Endothelial cell of umbilical vein (primary cell): Measurements from ENCODE around the gene DPP7. TPM values are rescaled to one million over a fixed set of nuclear protein-coding genes. Genes with fewer than 3 reads are reported as not detected.
A peak's percentile ranks its signal among the peaks of the same experiment; 100 is the strongest.

ENCODE experiments used
- BruUV-seq: library from RNA; stranded (reverse); fragments of 400-500 nt; replicated peaks from 2 replicates; lab custom pipeline; 2021; lab: Mats Ljungman, UMichigan
- CTCF ChIA-PET: fragments of 300-600, 350-600 bp; sonication (Branson Sonifier 250); formaldehyde crosslinking; loops from one replicate; lab custom pipeline; 2021; ENCODE audit warnings: antibody characterized with exemption, inconsistent platforms; lab: Charles Lee
- POLR2A ChIA-PET: fragments of 300-600, 350-600 bp; sonication (Branson Sonifier 250); formaldehyde crosslinking; loops from one replicate; lab custom pipeline; 2021; ENCODE audit warnings: antibody characterized with exemption, inconsistent platforms; lab: Charles Lee
- DNase-seq: peaks from one replicate; pipeline ENCODE4 v3.0.0-alpha.2; 2011; ENCODE audit warnings: low read depth, low spot score
- FAIRE-seq: peaks from 2 replicates; lab custom pipeline; 2011; peaks lifted over from hg19 to GRCh38; lab: Jason Lieb, UNC
- H2AFZ ChIP-seq: 2 replicates; pipeline ENCODE4 v1.6.0; 2012; ENCODE audit warnings: low read depth, low read length, control low read depth, inconsistent platforms
- H3K27ac ChIP-seq: 2 replicates; pipeline ENCODE4 v1.5.1; 2011; ENCODE audit warnings: low read depth, mild to moderate bottlenecking, control low read depth, low read length, moderate library complexity; ENCODE audit not compliant: insufficient read depth
- H3K27me3 ChIP-seq, 2 experiments: 2 replicates each; pipeline versions ENCODE4 v1.6.0 to v1.6.1; 2011; ENCODE audit warnings: low read length in 2 of 2, mixed read lengths in 1 of 2; ENCODE audit not compliant: control insufficient read depth in 2 of 2, insufficient read depth in 2 of 2
- H3K36me3 ChIP-seq, 2 experiments: 2 replicates in 1 of 2; 3 replicates in 1 of 2; pipeline ENCODE4 v1.5.1; 2011; ENCODE audit warnings: low read length in 2 of 2, mild to moderate bottlenecking in 1 of 2, moderate library complexity in 1 of 2; ENCODE audit not compliant: control insufficient read depth in 2 of 2, insufficient read depth in 2 of 2; ENCODE audit errors: extremely low read depth in 1 of 2
- H3K4me1 ChIP-seq: 3 replicates; pipeline ENCODE4 v1.5.1; 2011; ENCODE audit warnings: mild to moderate bottlenecking, low read length; ENCODE audit not compliant: control insufficient read depth, insufficient read depth; ENCODE audit errors: extremely low read depth
- H3K4me2 ChIP-seq: 2 replicates; pipeline ENCODE4 v1.6.1; 2011; ENCODE audit warnings: low read length, control low read depth, mixed read lengths; ENCODE audit not compliant: insufficient read depth
- H3K4me3 ChIP-seq, 3 experiments: fragments of 200-600 bp in 1 of 3; sonication (generic), shearing (Covaris generic) in 1 of 3; replicated peaks in 1 of 3; 2 replicates each; pipeline ENCODE4 v1.5.1; 2011 to 2016; ENCODE audit warnings: control low read depth in 3 of 3, low read length in 3 of 3, mild to moderate bottlenecking in 2 of 3, inconsistent platforms in 1 of 3, low read depth in 1 of 3, moderate library complexity in 1 of 3; ENCODE audit not compliant: insufficient read depth in 1 of 3
- H3K79me2 ChIP-seq: 2 replicates; pipeline ENCODE4 v1.6.0; 2012; ENCODE audit warnings: low read length, inconsistent platforms; ENCODE audit not compliant: control insufficient read depth, insufficient read depth
- H3K9ac ChIP-seq: replicated peaks from 2 replicates; pipeline ENCODE3; 2011; ENCODE audit warnings: low read length, control low read depth; ENCODE audit not compliant: insufficient read depth; ENCODE audit errors: extremely low read depth
- H3K9me1 ChIP-seq: replicated peaks from 3 replicates; pipeline ENCODE4 v1.6.0; 2011; ENCODE audit warnings: mild to moderate bottlenecking, low read length; ENCODE audit not compliant: control insufficient read depth, insufficient read depth; ENCODE audit errors: extremely low read depth
- H3K9me3 ChIP-seq: replicated peaks from 2 replicates; pipeline ENCODE4 v1.5.1; 2012; ENCODE audit warnings: low read length, inconsistent platforms; ENCODE audit not compliant: control insufficient read depth, insufficient read depth
- H4K20me1 ChIP-seq: replicated peaks from 2 replicates; pipeline ENCODE3; 2011; ENCODE audit warnings: mild to moderate bottlenecking, low read length; ENCODE audit not compliant: control insufficient read depth, insufficient read depth; ENCODE audit errors: extremely low read depth
- GATA2 ChIP-seq: IDR thresholded peaks from 2 replicates; pipeline ENCODE4 v1.7.0; 2011; ENCODE audit warnings: low read depth, mild to moderate bottlenecking, moderate library complexity, mixed read lengths, low read length; ENCODE audit not compliant: insufficient read length, insufficient read depth
- JUN ChIP-seq: IDR thresholded peaks from 2 replicates; pipeline ENCODE4 v1.6.1; 2011; ENCODE audit warnings: borderline replicate concordance, low read depth; ENCODE audit not compliant: insufficient read length, insufficient read depth
- MYC ChIP-seq: IDR thresholded peaks from one replicate; pipeline ENCODE4 v1.6.1; 2011; ENCODE audit warnings: mild to moderate bottlenecking, low read depth, low read length
- POLR2A ChIP-seq: IDR thresholded peaks from 2 replicates; pipeline ENCODE4 v1.6.1; 2012; ENCODE audit warnings: low read depth, mild to moderate bottlenecking, control low read depth, low read length
- POLR2AphosphoS5 ChIP-seq: IDR thresholded peaks from 2 replicates; pipeline ENCODE4 v1.6.1; 2012; ENCODE audit warnings: low read depth, mild to moderate bottlenecking, control low read depth, low read length, moderate library complexity; ENCODE audit not compliant: insufficient read depth
- dilution Hi-C: fragments of 300-500 bp; cut with MboI; formaldehyde crosslinking; loops from one replicate; pipeline ENCODE4 v1.15.0; 2019; ENCODE audit warnings: low sequenced_read_pairs; ENCODE audit not compliant: extremely low pct_ligation_motif_present
- intact Hi-C: fragments of 100-400 bp; cut with micrococcal nuclease; formaldehyde crosslinking; loops from one replicate; pipeline ENCODE4 v1.10.0; 2022
- polyA plus RNA-seq, 4 experiments: library from polyadenylated mRNA; depleted of rRNA in 3 of 4; stranded (reverse) in 3 of 4; unstranded in 1 of 4; fragments of >200 nt; gene quantifications; 2 replicates each; pipeline versions ENCODE4 v1.2.1 to v1.2.3, GENCODE V29; 2011 to 2012; ENCODE audit warnings: missing spikeins in 1 of 4
- total RNA-seq: library from RNA; stranded (reverse); gene quantifications from 2 replicates; pipeline ENCODE4 v1.2.3, GENCODE V29; 2021
- TF ChIP-seq, protein P1 (sequence below), 2 donors: IDR thresholded peaks; 1 replicate in 1 of 2; 2 replicates in 1 of 2; pipeline ENCODE4 v1.5.1; 2011; ENCODE audit warnings: low read length in 2 of 2, mild to moderate bottlenecking in 2 of 2, moderate library complexity in 2 of 2, control low read depth in 1 of 2, inconsistent platforms in 1 of 2, low read depth in 1 of 2; ENCODE audit not compliant: insufficient read depth in 1 of 2; ENCODE audit errors: extremely low read depth in 1 of 2
- TF ChIP-seq, protein P2 (sequence below): IDR thresholded peaks from 2 replicates; pipeline ENCODE4 v1.6.1; 2011; ENCODE audit not compliant: insufficient read depth, insufficient read length

Gene DPP7
- total and polyA plus RNA-seq, 2 donors (not counting 3 experiments of a cell fraction or from before 2014, with no cell fraction given), result 149 to 200 TPM

DNA sequence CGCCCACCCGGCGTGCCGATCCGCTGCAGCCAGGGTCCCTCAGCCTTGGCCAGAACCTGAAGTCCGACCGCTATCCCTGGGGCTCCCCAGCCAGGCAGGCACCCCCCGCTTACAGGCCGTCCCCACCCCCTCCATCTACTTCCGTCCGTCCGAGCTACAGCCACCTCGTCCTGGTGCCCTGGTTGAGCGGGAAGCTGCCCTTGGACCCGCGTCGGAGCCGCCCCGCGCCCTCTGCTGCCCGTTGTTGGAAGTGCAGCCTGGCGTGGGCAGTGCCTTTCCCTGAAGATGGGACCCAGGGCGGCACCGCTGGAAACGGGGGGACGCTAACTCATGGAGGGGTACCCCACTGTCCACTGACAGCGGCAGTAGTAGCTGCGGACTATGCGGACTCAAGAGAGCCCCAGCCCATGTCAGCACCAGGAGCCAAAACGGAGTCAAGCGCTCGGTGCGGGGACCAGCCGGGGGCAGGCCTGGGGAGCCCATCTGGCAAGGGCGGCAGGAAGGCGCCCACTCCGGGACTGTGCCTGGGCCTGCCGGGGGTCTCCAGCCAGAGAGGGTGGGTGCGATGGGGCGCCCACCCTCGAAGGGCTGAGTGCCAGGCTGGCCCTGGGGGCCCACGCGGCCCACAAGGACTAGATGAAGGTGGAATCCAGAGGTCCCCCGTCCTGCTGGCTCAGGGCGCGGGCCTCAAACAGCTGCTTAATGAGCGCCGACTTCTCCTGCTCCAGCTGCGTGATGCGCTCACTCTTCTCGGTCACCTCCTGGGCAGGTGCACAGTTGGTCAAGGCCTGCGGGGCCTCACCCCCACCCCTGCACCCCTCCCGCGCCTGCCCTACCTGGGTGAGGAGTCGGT, 50.3 kb downstream of the DPP7 start:
- TF ChIP-seq, protein P1, sequence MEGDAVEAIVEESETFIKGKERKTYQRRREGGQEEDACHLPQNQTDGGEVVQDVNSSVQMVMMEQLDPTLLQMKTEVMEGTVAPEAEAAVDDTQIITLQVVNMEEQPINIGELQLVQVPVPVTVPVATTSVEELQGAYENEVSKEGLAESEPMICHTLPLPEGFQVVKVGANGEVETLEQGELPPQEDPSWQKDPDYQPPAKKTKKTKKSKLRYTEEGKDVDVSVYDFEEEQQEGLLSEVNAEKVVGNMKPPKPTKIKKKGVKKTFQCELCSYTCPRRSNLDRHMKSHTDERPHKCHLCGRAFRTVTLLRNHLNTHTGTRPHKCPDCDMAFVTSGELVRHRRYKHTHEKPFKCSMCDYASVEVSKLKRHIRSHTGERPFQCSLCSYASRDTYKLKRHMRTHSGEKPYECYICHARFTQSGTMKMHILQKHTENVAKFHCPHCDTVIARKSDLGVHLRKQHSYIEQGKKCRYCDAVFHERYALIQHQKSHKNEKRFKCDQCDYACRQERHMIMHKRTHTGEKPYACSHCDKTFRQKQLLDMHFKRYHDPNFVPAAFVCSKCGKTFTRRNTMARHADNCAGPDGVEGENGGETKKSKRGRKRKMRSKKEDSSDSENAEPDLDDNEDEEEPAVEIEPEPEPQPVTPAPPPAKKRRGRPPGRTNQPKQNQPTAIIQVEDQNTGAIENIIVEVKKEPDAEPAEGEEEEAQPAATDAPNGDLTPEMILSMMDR (IDR thresholded peaks at IDR 0.05; ENCODE audit: extremely low read depth in 1 of 2, insufficient read depth in 1 of 2, low read depth in 1 of 2, low read length in 2 of 2), result peak; percentile 86 to 97
- TF ChIP-seq POLR2AphosphoS5, result no peak
- TF ChIP-seq JUN, result no peak
- no peak for TF ChIP-seq POLR2A
- TF ChIP-seq MYC, result no peak
- TF ChIP-seq GATA2, result no peak
- TF ChIP-seq, protein P2, sequence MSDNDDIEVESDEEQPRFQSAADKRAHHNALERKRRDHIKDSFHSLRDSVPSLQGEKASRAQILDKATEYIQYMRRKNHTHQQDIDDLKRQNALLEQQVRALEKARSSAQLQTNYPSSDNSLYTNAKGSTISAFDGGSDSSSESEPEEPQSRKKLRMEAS, result no peak
- no peak overlapping the region for H2AFZ ChIP-seq
- intact Hi-C loops, result loop anchor here (1.0 kb wide), 2 partner anchors 35 to 277 kb away; no protein-coding TSS in a partner anchor
- peaks cover 4% of the 10 kb centered on the region for H3K79me2 ChIP-seq
- FAIRE-seq (peak; percentile 63), DNase-seq (peak; percentile 31)
- H3K36me3 ChIP-seq, result no peaks in the 10 kb centered on the region
- ChIA-PET CTCF (interaction anchor here (0.6 to 2.3 kb wide), 22 partner anchors 9 to 286 kb away, joined by 3 to 52 read pairs (median 8); partner anchors contain the start of genes MAN1B1, NPDC1, RNF224 and TMEM141), POLR2A (interaction anchor here (1.0 kb wide), 1 partner anchor 17 kb away, joined by 4 read pairs; no protein-coding TSS in a partner anchor)
- no peak overlapping the region for H3K27ac ChIP-seq
- H3K9me1 ChIP-seq, result no peaks in the 10 kb centered on the region
- no TSS peak for BruUV-seq
- dilution Hi-C loops, result no loop called here
- H3K4me3 ChIP-seq, result no peak overlapping the region
- peaks cover under 1% of the 10 kb centered on the region for H3K4me1 ChIP-seq
- no peaks in the 10 kb centered on the region for H3K27me3 ChIP-seq
- no peak overlapping the region for H3K4me2 ChIP-seq
- H4K20me1 ChIP-seq, result no peaks in the 10 kb centered on the region
- H3K9ac ChIP-seq, result no peak overlapping the region
- no peaks in the 10 kb centered on the region for H3K9me3 ChIP-seq
